ENCODE results near the gene CDC16. TPM values are rescaled to one million over a fixed set of nuclear protein-coding genes. Genes with fewer than 3 reads are reported as not detected.

CDC16 gene
- total and polyA plus RNA-seq, 2 of the 8 experiments (the other 6 are each of a cell fraction or from before 2014, with no cell fraction given): 42.5 to 83.4 TPM

GRCh38 chr13:114272977-114273376, 38.3 kb downstream of the CDC16 start:
- FAIRE-seq (no peak), DNase-seq (ENCODE audit: low read depth in 1 of 2, low spot score in 2 of 2) (no peak)
- H3K79me1 ChIP-seq (ENCODE audit: low read depth, low read length): no peaks in the 10 kb centered on the region
- H3K4me1 ChIP-seq (replicated peaks in 1 of 4; ENCODE audit: control insufficient read depth in 3 of 4, insufficient read depth in 4 of 4, low read length in 3 of 4): no peaks in the 10 kb centered on the region
- H4K8ac ChIP-seq (ENCODE audit: extremely low read depth, insufficient read depth, low read length): no peak overlapping the region
- H4K20me1 ChIP-seq (replicated peaks in 1 of 2; ENCODE audit: control insufficient read depth in 1 of 2, insufficient read depth in 2 of 2, low read length in 2 of 2): peaks cover 2 to 4% of the 10 kb centered on the region in 2 experiments
- H2BK20ac ChIP-seq (ENCODE audit: low read length): no peak overlapping the region
- no peak overlapping the region for H3K18ac ChIP-seq (ENCODE audit: extremely low read depth, low read length)
- H3K23me2 ChIP-seq (ENCODE audit: low read depth, low read length): no peaks in the 10 kb centered on the region
- H3K27ac ChIP-seq (ENCODE audit: low read depth, low read length): no peak overlapping the region
- H3K27me3 ChIP-seq (replicated peaks in 1 of 4; ENCODE audit: control insufficient read depth in 3 of 4, extremely low read depth in 1 of 4, insufficient read depth in 3 of 4, low read length in 3 of 4): no peaks in the 10 kb centered on the region
- no peak overlapping the region for H3K9ac ChIP-seq (replicated peaks in 1 of 4; ENCODE audit: extremely low read depth in 1 of 4, low read depth in 3 of 4, low read length in 3 of 4)
- H2BK120ac ChIP-seq (replicated peaks; ENCODE audit: low read depth, low read length): no peak overlapping the region
- WGBS, 2 experiments (ENCODE audit: extremely low coverage in 1 of 2, insufficient coverage in 1 of 2, insufficient read length in 1 of 2, insufficient replicate concordance in 2 of 2, low coverage in 1 of 2, low lambda C conversion rate in 2 of 2, missing lambda C conversion rate in 1 of 2): 94% methylated on average over 2 of the region's 2 CpGs; no CpG with 5 or more reads in 1 of the 2 experiments
- H3K4me3 ChIP-seq (ENCODE audit: extremely low read depth in 1 of 4, insufficient read depth in 2 of 4, low read depth in 3 of 4, low read length in 4 of 4): no peak overlapping the region
- CTCF ChIA-PET (ENCODE audit: partially characterized antibody): no interaction called here
- H3K4me2 ChIP-seq (ENCODE audit: insufficient read depth in 1 of 2, low read depth in 2 of 2, low read length in 2 of 2): no peak overlapping the region
- no peaks in the 10 kb centered on the region for H3K79me2 ChIP-seq (ENCODE audit: control insufficient read depth in 1 of 2, insufficient read depth in 2 of 2, low read length in 2 of 2)
- no peak overlapping the region for H3K4ac ChIP-seq (replicated peaks; ENCODE audit: insufficient read length, low read depth, low read length)
- no peak overlapping the region for H2BK15ac ChIP-seq (ENCODE audit: low read length)
- no peaks in the 10 kb centered on the region for H3K9me3 ChIP-seq (ENCODE audit: insufficient read depth in 2 of 2, low read depth in 1 of 2, low read length in 1 of 2)
- H3K36me3 ChIP-seq (ENCODE audit: control insufficient read depth in 2 of 4, insufficient read depth in 4 of 4, low read length in 3 of 4): peaks cover 11 to 65% (median 35%) of the 10 kb centered on the region in 4 experiments
- H3K56ac ChIP-seq (replicated peaks; ENCODE audit: insufficient read length, low read depth, low read length): no peak overlapping the region
- H2AK5ac ChIP-seq (ENCODE audit: low read depth, low read length): no peak overlapping the region
- no peak overlapping the region for H3K14ac ChIP-seq (ENCODE audit: insufficient read length)
- no peak overlapping the region for H4K91ac ChIP-seq (replicated peaks; ENCODE audit: insufficient read length, low read length)
- POLR2A ChIA-PET (ENCODE audit: partially characterized antibody): interaction anchor here (3.3 to 7.2 kb wide), 2 partner anchors 8 to 14 kb away, joined by 21 to 44 read pairs; partner anchors contain the start of gene UPF3A
- no peak overlapping the region for H2BK5ac ChIP-seq (ENCODE audit: low read depth, low read length)
- no peak overlapping the region for H2AFZ ChIP-seq (ENCODE audit: low read length)
- H2BK12ac ChIP-seq (ENCODE audit: low read depth, low read length): no peak overlapping the region
- H4K5ac ChIP-seq (ENCODE audit: insufficient read length, low read depth, low read length): no peak overlapping the region
- H3K23ac ChIP-seq (ENCODE audit: insufficient read length): no peak overlapping the region
- TF ChIP-seq EP300 (IDR thresholded peaks at IDR 0.05; ENCODE audit: borderline replicate concordance in 1 of 2, low read depth in 2 of 2, low read length in 2 of 2): no peak
- TF ChIP-seq ATF3 (IDR thresholded peaks at IDR 0.05; ENCODE audit: insufficient read depth, low read depth, low read length): no peak
- no peak for TF ChIP-seq ASH2L (IDR thresholded peaks at IDR 0.05; ENCODE audit: low read length)
- TF ChIP-seq NANOG (IDR thresholded peaks at IDR 0.05; ENCODE audit: insufficient read depth, low read depth, low read length, poor library complexity, severe bottlenecking): no peak
- TF ChIP-seq RNF2 (IDR thresholded peaks at IDR 0.05; ENCODE audit: borderline replicate concordance, low read depth, low read length, missing control alignments, poor library complexity, severe bottlenecking): no peak
- no peak for TF ChIP-seq HDAC6 (IDR thresholded peaks at IDR 0.05; ENCODE audit: low read depth, low read length)
- no peak for TF ChIP-seq CBX8 (IDR thresholded peaks at IDR 0.05; ENCODE audit: borderline replicate concordance, low read depth, low read length)
